Colonic mucosa (tissue), 4 donors: ENCODE measurements around the gene ELMO3. TPM values are rescaled to one million over a fixed set of nuclear protein-coding genes. Genes with fewer than 3 reads are reported as not detected.
A peak's percentile ranks its signal among the peaks of the same experiment; 100 is the strongest.

Experiments
- DNase-seq: peaks from one replicate; pipeline ENCODE4 v3.0.0-alpha.2; 2020
- H3K27ac ChIP-seq: fragments of 200-600 bp; one replicate; pipeline ENCODE4 v1.8.0; 2021
- H3K27me3 ChIP-seq: fragments of 200-600 bp; one replicate; pipeline ENCODE4 v1.8.0; 2021
- H3K36me3 ChIP-seq: fragments of 200-600 bp; one replicate; pipeline ENCODE4 v1.8.0; 2021
- H3K4me1 ChIP-seq: fragments of 200-600 bp; one replicate; pipeline ENCODE4 v1.8.0; 2021; ENCODE audit warnings: mild to moderate bottlenecking
- H3K4me3 ChIP-seq: fragments of 200-600 bp; one replicate; pipeline ENCODE4 v1.8.0; 2021
- H3K9ac ChIP-seq, 2 donors: one replicate each; pipeline ENCODE4 v1.7.0; 2013; ENCODE audit warnings: control low read depth in 2 of 2, low read depth in 2 of 2, low read length in 2 of 2
- H3K9me3 ChIP-seq: fragments of 200-600 bp; one replicate; pipeline ENCODE4 v1.8.0; 2021
- CTCF ChIP-seq: fragments of 200-600 bp; IDR thresholded peaks from one replicate; pipeline ENCODE4 v1.8.0; 2022; ENCODE audit warnings: antibody characterized with exemption, mild to moderate bottlenecking
- intact Hi-C: fragments of 100-400 bp; cut with DNase I; formaldehyde crosslinking; loops from one replicate; pipeline ENCODE4 v1.14.1; 2022
- total RNA-seq, 2 donors: library from RNA; stranded (reverse); fragmentation: NEBNext Ultra II Directional in 1 of 2; extraction: Animal tissue kit (Norgen Biotek cat#: 25700) in 1 of 2; gene quantifications; one replicate each; pipeline ENCODE4 v1.2.1, GENCODE V29; 2021
- donor health status: healthy.
- donor health status: DM: no; HTN: no; CAD: no.
- donor health status: DM: no; HTN: no; CAD: no.

The ELMO3 gene
- total RNA-seq, 2 donors from 2014 or later = 60.7 to 75.6 TPM

- TF ChIP-seq CTCF = no peak
These were observed 37.8 kb downstream of the ELMO3 start for GRCh38 chr16:67236563-67237395.

GRCh38 chr16:67237396-67238277 is 38.7 kb downstream of the ELMO3 start:
- Histone ChIP-seq H3K27ac (no peak overlapping the region), H3K9me3 (no peaks in the 10 kb centered on the region), H3K4me1 (peaks cover 22% of the 10 kb centered on the region), H3K27me3 (no peaks in the 10 kb centered on the region), H3K9ac (no peak overlapping the region), H3K4me3 (no peak overlapping the region), H3K36me3 (no peaks in the 10 kb centered on the region)
- no peak for TF ChIP-seq CTCF
- no peak for DNase-seq
- intact Hi-C loops = no loop called here

More at GRCh38 chr16:67236563-67237395, 37.8 kb downstream of the ELMO3 start:
- H3K4me1 ChIP-seq = peaks cover 14% of the 10 kb centered on the region
- H3K9me3 ChIP-seq = no peaks in the 10 kb centered on the region
- H3K27ac ChIP-seq = no peak overlapping the region
- peaks cover 2% of the 10 kb centered on the region for H3K36me3 ChIP-seq
- no peak overlapping the region for H3K4me3 ChIP-seq
- H3K9ac ChIP-seq = no peak overlapping the region
- H3K27me3 ChIP-seq = no peaks in the 10 kb centered on the region
- intact Hi-C loops = no loop called here
- peak; percentile 67 for DNase-seq

- no peak for DNase-seq
- H3K9ac ChIP-seq = no peak overlapping the region
- TF ChIP-seq CTCF = no peak
- no peaks in the 10 kb centered on the region for H3K9me3 ChIP-seq
- intact Hi-C loops = no loop called here
- no peaks in the 10 kb centered on the region for H3K27me3 ChIP-seq
- no peaks in the 10 kb centered on the region for H3K36me3 ChIP-seq
- H3K4me3 ChIP-seq = no peak overlapping the region
- H3K4me1 ChIP-seq = peaks cover 22% of the 10 kb centered on the region
- H3K27ac ChIP-seq = no peak overlapping the region
These were observed 39.3 kb downstream of the ELMO3 start for GRCh38 chr16:67238278-67238575.

- Histone ChIP-seq H3K9ac (no peak overlapping the region), H3K4me1 (peaks cover 22% of the 10 kb centered on the region), H3K4me3 (no peak overlapping the region), H3K9me3 (no peaks in the 10 kb centered on the region), H3K27me3 (no peaks in the 10 kb centered on the region), H3K27ac (no peak overlapping the region), H3K36me3 (no peaks in the 10 kb centered on the region)
- no peak for TF ChIP-seq CTCF
- no peak for DNase-seq
- intact Hi-C loops = no loop called here
These were observed 40.0 kb downstream of the ELMO3 start for GRCh38 chr16:67238806-67239470.

GRCh38 chr16:67240506-67240905 is 41.6 kb downstream of the ELMO3 start:
- Histone ChIP-seq H3K36me3 (no peaks in the 10 kb centered on the region), H3K27me3 (no peaks in the 10 kb centered on the region), H3K27ac (peak overlapping the region; percentile 91), H3K4me3 (no peak overlapping the region), H3K4me1 (peaks cover 22% of the 10 kb centered on the region), H3K9me3 (no peaks in the 10 kb centered on the region), H3K9ac (peak overlapping the region in 1 of 2 donors; percentile 54)
- no peak for TF ChIP-seq CTCF
- no peak for DNase-seq
- intact Hi-C loops = no loop called here
